Suprapubic skin (tissue), 4 donors: Measurements from ENCODE around the gene SMARCC1. TPM values are rescaled to one million over a fixed set of nuclear protein-coding genes. Genes with fewer than 3 reads are reported as not detected.
"Not testable (repeated sequence)": the region's sequence is repeated elsewhere in the genome, so short reads cannot be mapped to it uniquely, and the experiment has no call there.

Experiments
- DNase-seq, 2 donors: peaks; one replicate each; pipeline ENCODE4 v3.0.0-alpha.2; 2019; ENCODE audit warnings: low spot score in 2 of 2
- H3K27ac ChIP-seq: fragments of 200-600 bp; sonication (generic); one replicate; pipeline ENCODE4 v1.5.1; 2019
- H3K27me3 ChIP-seq: fragments of 200-600 bp; sonication (generic); one replicate; pipeline ENCODE4 v1.5.1; 2019
- H3K36me3 ChIP-seq: fragments of 200-600 bp; sonication (generic); one replicate; pipeline ENCODE4 v1.5.1; 2019
- H3K4me1 ChIP-seq: fragments of 200-600 bp; sonication (generic); one replicate; pipeline ENCODE4 v1.5.1; 2019
- H3K4me3 ChIP-seq: fragments of 200-600 bp; sonication (generic); one replicate; pipeline ENCODE4 v1.5.1; 2019; ENCODE audit warnings: mild to moderate bottlenecking
- H3K9me3 ChIP-seq: fragments of 200-600 bp; sonication (generic); one replicate; pipeline ENCODE4 v1.5.1; 2019
- EP300 ChIP-seq: sonication (generic); formaldehyde crosslinking; IDR thresholded peaks from one replicate; pipeline ENCODE4 v1.6.1; 2017; ENCODE audit warnings: antibody characterized with exemption
- POLR2A ChIP-seq, 2 donors: fragments of 450-650 bp; IDR thresholded peaks; one replicate each; pipeline ENCODE4 v1.6.1; 2017; ENCODE audit warnings: antibody characterized with exemption in 2 of 2, mild to moderate bottlenecking in 2 of 2, moderate library complexity in 2 of 2
- POLR2AphosphoS5 ChIP-seq, 3 donors: sonication (generic); formaldehyde crosslinking; IDR thresholded peaks; one replicate each; pipeline ENCODE4 v1.6.1; 2017; ENCODE audit warnings: antibody characterized with exemption in 3 of 3
- WGBS: methylation state at CpG from one replicate; pipeline ENCODE4 v1.1.5; 2018; 5-methylcytosine and 5-hydroxymethylcytosine counted together
- total RNA-seq, 4 donors: library from RNA; depleted of rRNA; stranded (reverse); fragments of >200 nt; gene quantifications; one replicate each; pipeline ENCODE4 v1.1.0, GENCODE V29; 2016
- TF ChIP-seq, protein P1 (sequence below), 2 donors: fragments of 200-600 bp in 1 of 2; fragments of 450-650 bp in 1 of 2; sonication (generic) in 1 of 2; IDR thresholded peaks; one replicate each; pipeline ENCODE4 v1.5.1; 2016 to 2019; ENCODE audit warnings: antibody characterized with exemption in 2 of 2, mild to moderate bottlenecking in 1 of 2, moderate library complexity in 1 of 2

SMARCC1 gene
- total RNA-seq, 4 donors from 2014 or later: 41.0 to 75.5 (median 58.1) TPM

DNA sequence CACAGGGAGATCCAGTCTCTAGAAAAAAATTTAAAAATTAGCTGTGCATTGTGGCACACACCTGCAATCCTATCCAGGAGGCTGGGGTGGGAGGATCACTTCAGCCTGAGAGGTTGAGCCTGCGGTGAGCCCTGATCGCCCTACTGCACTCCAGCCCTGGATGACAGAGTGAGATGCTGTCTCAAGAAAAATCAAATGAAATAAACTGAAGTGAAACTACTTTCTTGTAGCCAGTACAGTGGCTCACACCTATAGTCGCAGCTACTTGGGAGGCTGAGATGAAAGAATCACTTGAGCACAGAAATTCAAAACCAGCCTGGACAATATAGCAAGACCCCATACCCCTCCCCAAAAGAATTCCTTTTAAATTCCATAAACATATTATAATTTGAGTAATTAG, 35.4 kb downstream of the SMARCC1 start:
- no peak overlapping the region for H3K27ac ChIP-seq
- TF ChIP-seq, protein P1, sequence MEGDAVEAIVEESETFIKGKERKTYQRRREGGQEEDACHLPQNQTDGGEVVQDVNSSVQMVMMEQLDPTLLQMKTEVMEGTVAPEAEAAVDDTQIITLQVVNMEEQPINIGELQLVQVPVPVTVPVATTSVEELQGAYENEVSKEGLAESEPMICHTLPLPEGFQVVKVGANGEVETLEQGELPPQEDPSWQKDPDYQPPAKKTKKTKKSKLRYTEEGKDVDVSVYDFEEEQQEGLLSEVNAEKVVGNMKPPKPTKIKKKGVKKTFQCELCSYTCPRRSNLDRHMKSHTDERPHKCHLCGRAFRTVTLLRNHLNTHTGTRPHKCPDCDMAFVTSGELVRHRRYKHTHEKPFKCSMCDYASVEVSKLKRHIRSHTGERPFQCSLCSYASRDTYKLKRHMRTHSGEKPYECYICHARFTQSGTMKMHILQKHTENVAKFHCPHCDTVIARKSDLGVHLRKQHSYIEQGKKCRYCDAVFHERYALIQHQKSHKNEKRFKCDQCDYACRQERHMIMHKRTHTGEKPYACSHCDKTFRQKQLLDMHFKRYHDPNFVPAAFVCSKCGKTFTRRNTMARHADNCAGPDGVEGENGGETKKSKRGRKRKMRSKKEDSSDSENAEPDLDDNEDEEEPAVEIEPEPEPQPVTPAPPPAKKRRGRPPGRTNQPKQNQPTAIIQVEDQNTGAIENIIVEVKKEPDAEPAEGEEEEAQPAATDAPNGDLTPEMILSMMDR (IDR thresholded peaks at IDR 0.05): no peak
- TF ChIP-seq EP300 (no peak), POLR2AphosphoS5 (IDR thresholded peaks at IDR 0.05) (no peak)
- no peak overlapping the region for H3K4me3 ChIP-seq
- H3K36me3 ChIP-seq: peaks cover 16% of the 10 kb centered on the region
- no peaks in the 10 kb centered on the region for H3K27me3 ChIP-seq
- no peaks in the 10 kb centered on the region for H3K9me3 ChIP-seq
- DNase-seq: no peak
- 96% methylated on average over 3 of the region's 3 CpGs for WGBS
- H3K4me1 ChIP-seq: no peaks in the 10 kb centered on the region

DNA sequence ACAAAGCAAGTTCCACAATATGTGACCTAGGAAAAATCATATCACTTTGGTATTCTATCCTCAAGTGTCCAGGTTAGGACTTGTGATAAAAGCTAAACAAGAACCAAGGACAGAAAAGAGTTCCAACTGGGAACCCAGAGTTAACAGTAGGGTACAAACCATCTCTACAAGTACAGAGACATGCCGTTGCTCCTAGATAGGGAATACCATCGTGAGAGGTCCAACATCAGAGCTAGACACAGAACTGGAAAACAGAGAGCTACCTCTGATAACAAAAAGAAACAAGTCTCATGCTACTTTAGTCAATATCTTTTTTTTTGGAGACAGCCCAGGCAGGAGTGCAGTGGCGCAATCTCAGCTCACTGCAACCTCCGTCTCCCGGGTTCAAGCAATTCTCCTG, 37.8 kb downstream of the SMARCC1 start:
- H3K4me1 ChIP-seq: no peaks in the 10 kb centered on the region
- peaks cover 13% of the 10 kb centered on the region for H3K36me3 ChIP-seq
- TF ChIP-seq POLR2A (IDR thresholded peaks at IDR 0.05) (no peak), POLR2AphosphoS5 (IDR thresholded peaks at IDR 0.05) (no peak), EP300 (no peak)
- TF ChIP-seq, protein P1 (IDR thresholded peaks at IDR 0.05): no peak
- H3K27ac ChIP-seq: no peak overlapping the region
- no peaks in the 10 kb centered on the region for H3K9me3 ChIP-seq
- no peak overlapping the region for H3K4me3 ChIP-seq
- H3K27me3 ChIP-seq: no peaks in the 10 kb centered on the region
- WGBS: 98% methylated on average over 5 of the region's 5 CpGs
- no peak for DNase-seq

DNA sequence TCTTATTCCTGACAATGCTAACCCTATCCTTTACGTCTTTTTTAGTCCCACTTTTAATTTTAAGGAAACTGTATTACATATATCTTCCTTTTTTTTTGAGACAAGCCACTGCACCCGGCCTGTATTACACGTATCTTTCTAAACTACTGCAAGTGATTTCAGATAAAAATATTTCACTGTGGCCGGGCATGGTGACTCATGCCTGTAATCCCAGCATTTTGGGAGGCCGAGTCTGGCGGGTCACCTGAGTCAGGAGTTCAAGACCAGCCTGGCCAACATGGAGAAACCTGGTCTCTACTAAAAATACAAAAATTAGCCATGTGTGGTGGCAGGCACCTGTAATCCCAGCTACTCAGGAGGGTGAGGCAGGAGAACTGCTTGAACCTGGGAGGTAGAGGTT, 38.3 kb downstream of the SMARCC1 start:
- not testable (repeated sequence) for H3K27ac ChIP-seq

DNA sequence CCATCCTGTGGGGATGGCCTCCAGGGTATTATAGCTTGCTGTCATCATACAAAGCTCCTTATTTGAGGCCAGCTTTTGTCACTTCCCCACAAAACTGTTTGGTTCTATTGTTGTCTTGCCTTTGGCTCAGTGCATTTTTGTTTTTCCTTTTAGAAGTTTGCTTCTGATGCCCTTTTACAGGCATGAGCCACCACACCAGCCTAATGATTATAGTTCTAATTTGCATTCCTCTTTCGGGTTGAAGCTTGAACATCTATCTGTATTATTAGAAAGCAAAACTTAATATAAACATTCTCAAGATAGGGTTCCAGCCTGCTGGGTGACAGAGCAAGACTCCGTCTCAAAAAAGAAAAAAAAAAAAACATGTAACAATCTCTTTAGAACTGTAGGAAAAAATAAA, 39.8 kb downstream of the SMARCC1 start:
- Histone ChIP-seq H3K36me3 (peaks cover 13% of the 10 kb centered on the region), H3K27me3 (no peaks in the 10 kb centered on the region), H3K4me3 (no peak overlapping the region), H3K4me1 (no peaks in the 10 kb centered on the region), H3K27ac (no peak overlapping the region), H3K9me3 (no peaks in the 10 kb centered on the region)
- TF ChIP-seq POLR2AphosphoS5 (IDR thresholded peaks at IDR 0.05) (no peak), EP300 (no peak), POLR2A (IDR thresholded peaks at IDR 0.05) (no peak)
- TF ChIP-seq, protein P1 (IDR thresholded peaks at IDR 0.05): no peak
- WGBS: 82% methylated on average over 2 of the region's 2 CpGs
- no peak for DNase-seq

More for the DNA sequence above, 38.3 kb downstream of the SMARCC1 start:
- H3K27me3 ChIP-seq, H3K9me3 ChIP-seq, DNase-seq, H3K4me3 ChIP-seq, H3K4me1 ChIP-seq: not testable (repeated sequence)
- 74% methylated on average over 6 of the region's 6 CpGs for WGBS
- peaks cover 13% of the 10 kb centered on the region for H3K36me3 ChIP-seq

DNA sequence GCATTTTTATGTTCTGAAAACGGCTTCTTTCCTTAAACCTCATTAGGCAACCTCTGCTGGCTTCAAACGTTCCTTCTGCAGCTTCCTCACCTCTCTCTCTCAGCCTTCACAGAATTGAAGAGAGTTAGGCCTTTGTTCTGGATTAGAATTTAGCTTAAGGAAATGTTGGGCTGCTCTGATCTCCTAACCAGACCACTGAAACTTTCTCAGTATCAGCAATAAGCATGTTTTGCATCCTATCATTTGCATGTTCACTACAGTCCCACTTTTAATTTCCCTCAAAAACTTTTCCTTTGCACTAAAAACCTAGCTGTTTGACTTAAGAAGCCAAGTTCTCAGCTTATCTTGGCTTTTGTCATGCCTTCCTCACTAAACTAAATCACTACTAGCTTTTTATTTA, 49.5 kb downstream of the SMARCC1 start:
- 85% methylated on average over 2 of the region's 2 CpGs for WGBS
- H3K4me3 ChIP-seq: no peak overlapping the region
- H3K4me1 ChIP-seq: no peaks in the 10 kb centered on the region
- H3K27me3 ChIP-seq: no peaks in the 10 kb centered on the region
- no peak overlapping the region for H3K27ac ChIP-seq
- TF ChIP-seq, protein P1 (IDR thresholded peaks at IDR 0.05): no peak
- TF ChIP-seq POLR2A (IDR thresholded peaks at IDR 0.05): no peak
- TF ChIP-seq POLR2AphosphoS5 (IDR thresholded peaks at IDR 0.05): no peak
- no peak for TF ChIP-seq EP300
- H3K36me3 ChIP-seq: peaks cover 63% of the 10 kb centered on the region
- no peak for DNase-seq
- no peaks in the 10 kb centered on the region for H3K9me3 ChIP-seq

DNA sequence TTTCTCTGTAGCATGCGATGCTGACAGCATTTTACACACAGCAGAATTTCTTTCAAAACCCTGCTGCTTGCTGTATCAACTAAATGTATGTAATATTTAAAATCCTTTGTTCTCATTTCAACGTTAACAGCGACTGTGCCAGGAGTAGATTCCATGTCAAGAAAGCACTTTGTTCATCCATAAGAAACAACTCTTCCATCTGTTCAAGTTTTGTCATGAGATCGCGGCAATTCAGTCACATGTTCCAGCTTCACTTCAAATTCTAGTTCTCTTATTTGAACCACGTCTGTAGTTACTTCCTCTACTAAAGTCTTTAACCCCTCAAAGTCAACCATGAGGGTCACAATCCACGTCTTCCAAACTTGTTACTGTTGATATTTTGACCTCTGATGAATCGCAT, 50.6 kb downstream of the SMARCC1 start:
- TF ChIP-seq, protein P1 (IDR thresholded peaks at IDR 0.05): no peak
- no peak for TF ChIP-seq EP300
- no peak for TF ChIP-seq POLR2AphosphoS5 (IDR thresholded peaks at IDR 0.05)
- TF ChIP-seq POLR2A (IDR thresholded peaks at IDR 0.05): no peak
- Histone ChIP-seq H3K4me1 (no peaks in the 10 kb centered on the region), H3K9me3 (no peaks in the 10 kb centered on the region), H3K36me3 (peaks cover 69% of the 10 kb centered on the region), H3K27ac (no peak overlapping the region), H3K27me3 (no peaks in the 10 kb centered on the region), H3K4me3 (no peak overlapping the region)
- no peak for DNase-seq
- 75% methylated on average over 8 of the region's 8 CpGs for WGBS
